ENCODE results near the gene PAF1.

The PAF1 gene

GRCh38 chr19:39405261-39405957 lies 14.5 kb upstream of the PAF1 start:
- DNase-seq, result no peak

GRCh38 chr19:39403331-39404312 lies 12.7 kb upstream of the PAF1 start:
- DNase-seq, result no peak

GRCh38 chr19:39402346-39403300 lies 11.7 kb upstream of the PAF1 start:
- peak; percentile 85 for DNase-seq

- DNase-seq, result no peak
These were observed 10.8 kb upstream of the PAF1 start for GRCh38 chr19:39401549-39402345.

- DNase-seq, result no peak
These were observed 10.2 kb upstream of the PAF1 start for GRCh38 chr19:39401070-39401548.

- no peak for DNase-seq
These were observed 9.2 kb upstream of the PAF1 start for GRCh38 chr19:39400061-39400460.

GRCh38 chr19:39399668-39400050 lies 8.8 kb upstream of the PAF1 start:
- no peak for DNase-seq

GRCh38 chr19:39398297-39398864 lies 7.5 kb upstream of the PAF1 start:
- no peak for DNase-seq

- DNase-seq, result peak; percentile 81
These were observed 6.7 kb upstream of the PAF1 start for GRCh38 chr19:39397360-39398296.

GRCh38 chr19:39390451-39390750 lies 505 bp downstream of the PAF1 start:
- no peak for DNase-seq

- no peak for DNase-seq
These were observed 1.1 kb downstream of the PAF1 start for GRCh38 chr19:39389631-39390414.

- no peak for DNase-seq
These were observed 2.2 kb downstream of the PAF1 start for GRCh38 chr19:39388657-39389056.

- DNase-seq, result no peak
These were observed 4.3 kb downstream of the PAF1 start for GRCh38 chr19:39386557-39386956.

GRCh38 chr19:39385629-39386411 lies 5.1 kb downstream of the PAF1 start:
- DNase-seq, result no peak

- DNase-seq, result no peak
These were observed 5.9 kb downstream of the PAF1 start for GRCh38 chr19:39384839-39385568.

GRCh38 chr19:39382991-39383828 lies 7.7 kb downstream of the PAF1 start:
- no peak for DNase-seq

Measured in NCI-H345 (cell line).